Measurements from ENCODE around the gene PARPBP. TPM values are rescaled to one million over a fixed set of nuclear protein-coding genes. Genes with fewer than 3 reads are reported as not detected.
"Not testable (repeated sequence)": the region's sequence is repeated elsewhere in the genome, so short reads cannot be mapped to it uniquely, and the experiment has no call there.

The PARPBP gene
- total RNA-seq, 4 donors from 2014 or later, result 0.45 to 0.83 (median 0.64) TPM

- Histone ChIP-seq H3K4me3 (no peak overlapping the region), H3K27me3 (no peaks in the 10 kb centered on the region), H3K36me3 (peaks cover 4 to 65% (median 29%) of the 10 kb centered on the region in 4 donors), H3K4me1 (peaks cover 5 to 6% (median 5%) of the 10 kb centered on the region in 4 donors), H3K27ac (replicated peaks in 1 of 4) (no peak overlapping the region), H3K9me3 (no peaks in the 10 kb centered on the region)
- no peak for DNase-seq (ENCODE audit: extremely low spot score)
- WGBS, result 82% methylated on average over 2 of the region's 2 CpGs
- TF ChIP-seq CTCF (IDR thresholded peaks at IDR 0.05), result no peak
- intact Hi-C loops (cut with DNase I), result no loop called here
Measured at GRCh38 chr12:102114212-102114611, 5.8 kb upstream of the PARPBP start.

DNA sequence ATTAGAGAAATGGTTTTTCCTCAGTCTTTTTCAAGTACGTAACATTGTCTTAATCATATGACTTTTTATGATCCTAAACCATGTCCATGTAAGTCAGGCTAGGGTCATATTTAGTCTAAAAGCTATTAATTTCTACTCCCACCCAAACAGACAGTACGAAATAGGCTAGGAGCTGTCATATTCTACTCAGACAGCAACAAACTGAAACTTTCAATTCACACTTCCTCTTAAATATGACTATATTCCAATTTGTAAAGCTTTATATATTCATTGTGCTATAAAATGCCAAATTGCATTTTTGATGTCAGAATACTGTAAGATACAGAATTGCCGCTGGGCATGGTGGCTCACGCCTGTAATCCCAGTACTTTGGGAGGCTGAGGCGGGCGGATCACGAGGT lies 3.6 kb upstream of the PARPBP start:
- H3K9me3 ChIP-seq, result no peaks in the 10 kb centered on the region
- TF ChIP-seq CTCF (IDR thresholded peaks at IDR 0.05) (no peak), POLR2A (IDR thresholded peaks at IDR 0.05; ENCODE audit: low read depth) (no peak), POLR2AphosphoS5 (IDR thresholded peaks at IDR 0.05) (no peak), EP300 (IDR thresholded peaks at IDR 0.05) (no peak)
- 97% methylated on average over 7 of the region's 7 CpGs for WGBS
- DNase-seq (ENCODE audit: extremely low spot score), result no peak
- no peak overlapping the region for H3K4me3 ChIP-seq
- peaks cover 0 to 45% (median 14%) of the 10 kb centered on the region in 4 donors for H3K36me3 ChIP-seq
- no peak overlapping the region for H3K27ac ChIP-seq (replicated peaks in 1 of 4)
- H3K27me3 ChIP-seq, result no peaks in the 10 kb centered on the region
- H3K4me1 ChIP-seq, result peaks cover 15 to 20% (median 17%) of the 10 kb centered on the region in 4 donors
- intact Hi-C loops (cut with DNase I), result loop anchor here (5.0 kb wide), 1 partner anchor 49 kb away; no protein-coding TSS in a partner anchor

DNA sequence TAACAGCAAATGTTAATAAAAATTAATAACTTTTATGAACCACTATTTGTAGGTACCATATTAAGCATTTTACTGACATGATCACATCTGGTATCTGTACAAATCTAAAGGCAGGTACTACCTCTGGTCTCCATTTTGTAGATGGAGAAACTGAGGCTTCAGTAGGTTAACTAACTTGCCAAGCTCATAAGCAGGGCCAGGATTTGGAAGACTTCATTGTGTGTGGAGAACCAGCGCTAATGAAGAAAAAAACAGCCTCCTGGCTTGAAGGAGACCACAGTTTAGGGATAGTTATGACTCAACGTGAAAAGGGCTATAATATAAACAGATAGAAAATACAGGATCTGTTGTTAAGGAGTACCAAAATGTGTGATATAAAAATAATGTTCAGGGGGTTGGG lies 1.1 kb upstream of the PARPBP start:
- Histone ChIP-seq H3K4me3 (peak overlapping the region; percentile 67 to 87 (median 80)), H3K9me3 (no peaks in the 10 kb centered on the region), H3K36me3 (peaks cover 0 to 38% (median 12%) of the 10 kb centered on the region in 4 donors), H3K4me1 (peaks cover 15 to 20% (median 17%) of the 10 kb centered on the region in 4 donors), H3K27me3 (no peaks in the 10 kb centered on the region), H3K27ac (replicated peaks in 1 of 4) (peak overlapping the region in 1 of 4 donors; percentile 84)
- no peak for DNase-seq (ENCODE audit: extremely low spot score)
- WGBS, result 56% methylated on average over 2 of the region's 2 CpGs
- intact Hi-C loops (cut with DNase I), result loop anchor here (5.0 kb wide), 1 partner anchor 52 kb away; no protein-coding TSS in a partner anchor
- TF ChIP-seq POLR2AphosphoS5 (IDR thresholded peaks at IDR 0.05) (no peak), EP300 (IDR thresholded peaks at IDR 0.05) (no peak), POLR2A (IDR thresholded peaks at IDR 0.05; ENCODE audit: low read depth) (no peak), CTCF (IDR thresholded peaks at IDR 0.05) (no peak)

DNA sequence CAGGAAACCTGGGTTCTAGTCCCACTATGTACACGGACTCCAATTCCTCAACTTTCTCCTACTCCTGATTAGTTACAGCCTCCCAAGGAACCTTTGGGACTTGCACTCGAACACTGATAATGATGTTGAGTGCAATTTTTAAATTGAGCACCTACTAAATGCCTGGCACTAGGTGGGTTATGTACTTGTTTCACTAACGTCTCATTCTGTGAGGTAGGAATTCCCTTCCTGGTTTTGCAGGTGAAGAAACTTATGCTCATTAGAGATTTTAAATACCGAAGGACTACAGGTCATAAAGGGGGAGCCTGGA lies 536 bp downstream of the PARPBP start:
- Histone ChIP-seq H3K27ac (replicated peaks in 1 of 4) (peak overlapping the region in 2 of 4 donors; percentile 84 to 85), H3K4me1 (peaks cover 15 to 20% (median 17%) of the 10 kb centered on the region in 4 donors), H3K36me3 (peaks cover 0 to 27% (median 12%) of the 10 kb centered on the region in 4 donors), H3K27me3 (no peaks in the 10 kb centered on the region), H3K9me3 (no peaks in the 10 kb centered on the region), H3K4me3 (peak overlapping the region; percentile 67 to 87 (median 80))
- intact Hi-C loops (cut with DNase I), result no loop called here
- WGBS, result 4% methylated on average over 4 of the region's 4 CpGs
- DNase-seq (ENCODE audit: extremely low spot score), result no peak
- TF ChIP-seq EP300 (IDR thresholded peaks at IDR 0.05) (no peak), POLR2A (IDR thresholded peaks at IDR 0.05; ENCODE audit: low read depth) (no peak), POLR2AphosphoS5 (IDR thresholded peaks at IDR 0.05) (no peak), CTCF (IDR thresholded peaks at IDR 0.05) (no peak)

DNA sequence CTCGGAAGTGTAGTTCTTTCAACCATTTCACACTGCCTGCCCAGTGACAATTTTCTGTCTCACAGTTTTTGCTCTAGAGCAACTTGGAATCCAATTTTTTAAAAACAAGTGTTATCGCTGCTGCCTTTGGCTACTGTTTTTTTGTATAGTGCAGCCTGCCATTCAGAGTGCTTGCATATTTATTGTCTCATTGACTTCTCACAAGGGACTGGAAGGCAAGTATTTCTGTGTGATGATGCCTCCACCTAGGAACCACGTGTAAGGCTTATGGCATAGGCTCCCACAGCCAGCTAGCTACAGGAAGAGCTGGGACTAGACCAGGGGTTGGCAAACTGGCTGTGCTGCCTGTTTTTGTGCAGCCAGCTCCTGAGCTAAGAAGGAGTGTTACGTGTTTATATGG lies 903 bp downstream of the PARPBP start:
- Histone ChIP-seq H3K4me3 (peak overlapping the region; percentile 67 to 87 (median 80)), H3K27me3 (no peaks in the 10 kb centered on the region), H3K4me1 (peaks cover 15 to 20% (median 17%) of the 10 kb centered on the region in 4 donors), H3K9me3 (no peaks in the 10 kb centered on the region), H3K27ac (replicated peaks in 1 of 4) (no peak overlapping the region), H3K36me3 (peaks cover 0 to 26% (median 10%) of the 10 kb centered on the region in 4 donors)
- intact Hi-C loops (cut with DNase I), result no loop called here
- TF ChIP-seq POLR2A (IDR thresholded peaks at IDR 0.05; ENCODE audit: low read depth) (no peak), EP300 (IDR thresholded peaks at IDR 0.05) (no peak), CTCF (IDR thresholded peaks at IDR 0.05) (no peak), POLR2AphosphoS5 (IDR thresholded peaks at IDR 0.05) (no peak)
- 30% methylated on average over 4 of the region's 4 CpGs for WGBS
- no peak for DNase-seq (ENCODE audit: extremely low spot score)

GRCh38 chr12:102121328-102121727 lies 1.3 kb downstream of the PARPBP start:
- intact Hi-C loops (cut with DNase I); H3K27ac ChIP-seq (replicated peaks in 1 of 4); DNase-seq (ENCODE audit: extremely low spot score); H3K4me3 ChIP-seq; H3K27me3 ChIP-seq; H3K9me3 ChIP-seq: not testable (repeated sequence)
- Histone ChIP-seq H3K4me1 (peaks cover 15 to 20% (median 17%) of the 10 kb centered on the region in 4 donors), H3K36me3 (peaks cover 0 to 21% (median 8%) of the 10 kb centered on the region in 4 donors)
- WGBS, result 100% methylated on average over 2 of the region's 2 CpGs

- intact Hi-C loops (cut with DNase I); H3K4me1 ChIP-seq; H3K9me3 ChIP-seq; H3K4me3 ChIP-seq; H3K27me3 ChIP-seq; H3K36me3 ChIP-seq; DNase-seq (ENCODE audit: extremely low spot score); H3K27ac ChIP-seq (replicated peaks in 1 of 4): not testable (repeated sequence)
- WGBS, result 92% methylated on average over 3 of the region's 3 CpGs
Measured at GRCh38 chr12:102130720-102131119, 10.7 kb downstream of the PARPBP start.
